EH (cell line): Measurements from ENCODE around the gene ALG3.

Source experiments
- DNase-seq: peaks from one replicate; pipeline ENCODE4 v3.0.0-alpha.2; 2015; ENCODE audit warnings: low read depth

ALG3 gene

GRCh38 chr3:184259878-184260723 is 11.3 kb upstream of the ALG3 start:
- DNase-seq, result peak; percentile 46

- DNase-seq, result no peak
These were observed 10.7 kb upstream of the ALG3 start for GRCh38 chr3:184259396-184259877.

GRCh38 chr3:184258926-184259325 is 10.2 kb upstream of the ALG3 start:
- no peak for DNase-seq

- DNase-seq, result no peak
These were observed 8.5 kb upstream of the ALG3 start for GRCh38 chr3:184257083-184257915.

- no peak for DNase-seq
These were observed 6.7 kb upstream of the ALG3 start for GRCh38 chr3:184255291-184256039.

GRCh38 chr3:184250167-184250828 is 1.5 kb upstream of the ALG3 start:
- peak; percentile 88 for DNase-seq

GRCh38 chr3:184249412-184250166 is 827 bp upstream of the ALG3 start, which contains the start of gene EEF1AKMT4:
TSS of gene EEF1AKMT4 (plus strand) at chr3:184249672. CDS start at chr3:184249695, 23 bp downstream.
- DNase-seq, result peak; percentile 98

GRCh38 chr3:184242297-184242685 is 6.5 kb downstream of the ALG3 start:
- no peak for DNase-seq

GRCh38 chr3:184241447-184242296 is 7.1 kb downstream of the ALG3 start:
- DNase-seq, result peak; percentile 28

- no peak for DNase-seq
These were observed 7.7 kb downstream of the ALG3 start for GRCh38 chr3:184241141-184241446.

- peak; percentile 55 for DNase-seq
These were observed 8.2 kb downstream of the ALG3 start for GRCh38 chr3:184240384-184241140.

- no peak for DNase-seq
These were observed 9.1 kb downstream of the ALG3 start for GRCh38 chr3:184239708-184240107.

GRCh38 chr3:184239221-184239620 is 9.5 kb downstream of the ALG3 start:
- DNase-seq, result no peak

GRCh38 chr3:184238246-184238818 is 10.4 kb downstream of the ALG3 start:
- no peak for DNase-seq

- no peak for DNase-seq
These were observed 11.0 kb downstream of the ALG3 start for GRCh38 chr3:184237807-184238206.

- no peak for DNase-seq
These were observed 11.6 kb downstream of the ALG3 start for GRCh38 chr3:184237211-184237610.

GRCh38 chr3:184236636-184237035 is 12.1 kb downstream of the ALG3 start:
- DNase-seq, result no peak

GRCh38 chr3:184236033-184236410 is 12.7 kb downstream of the ALG3 start:
- DNase-seq, result no peak
